SW480 (cell line): ENCODE measurements around the gene KRT82.
A peak's percentile ranks its signal among the peaks of the same experiment; 100 is the strongest.

Experiments
- DNase-seq: peaks from one replicate; pipeline ENCODE4 v3.0.0-alpha.2; 2016; ENCODE audit warnings: low spot score

Gene KRT82

GRCh38 chr12:52435659-52435999, 29.5 kb upstream of the KRT82 start:
- no peak for DNase-seq

GRCh38 chr12:52434760-52435530, 28.8 kb upstream of the KRT82 start:
- no peak for DNase-seq

DNA sequence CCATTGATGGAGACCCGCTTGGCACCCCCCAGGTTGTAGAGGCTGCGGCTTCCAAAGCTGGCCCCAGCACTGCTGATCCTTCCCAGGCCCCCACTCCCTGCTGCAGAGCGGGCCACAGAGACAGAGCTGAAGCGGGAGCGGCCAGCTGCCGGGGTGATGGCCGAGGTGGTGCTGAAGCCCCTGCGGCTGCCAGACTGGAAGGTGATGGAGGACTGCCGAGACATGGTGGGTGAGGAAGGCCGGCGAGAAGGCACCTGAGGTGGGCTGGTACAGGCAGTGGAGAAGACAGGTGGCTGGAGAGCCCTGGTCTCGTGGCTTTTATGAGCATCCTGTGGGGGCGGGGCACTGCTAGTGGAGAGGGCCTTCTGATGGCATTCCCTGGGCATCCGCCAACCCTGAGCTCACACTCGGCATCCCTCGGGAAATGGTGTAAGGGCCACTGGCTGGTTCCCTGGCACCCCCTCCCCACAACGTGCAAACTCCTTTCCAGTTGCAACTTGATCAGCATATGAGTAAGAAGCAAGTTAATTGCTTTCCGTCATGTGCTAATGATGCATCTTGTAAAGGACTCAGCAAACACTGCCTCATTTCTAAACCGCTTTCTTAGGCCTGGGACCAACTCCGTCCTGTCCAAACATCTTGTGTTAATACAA, 28.1 kb upstream of the KRT82 start, which contains the start of gene KRT75:
Gene KRT75 (minus strand): TSS at position 291 of the 653 bp plus-strand sequence. CDS start 67 bp downstream, at position 224.
- peak; percentile 43 for DNase-seq

- DNase-seq = no peak
Observed at GRCh38 chr12:52433501-52434080, 27.5 kb upstream of the KRT82 start.

GRCh38 chr12:52432559-52433207, 26.5 kb upstream of the KRT82 start:
- no peak for DNase-seq

DNA sequence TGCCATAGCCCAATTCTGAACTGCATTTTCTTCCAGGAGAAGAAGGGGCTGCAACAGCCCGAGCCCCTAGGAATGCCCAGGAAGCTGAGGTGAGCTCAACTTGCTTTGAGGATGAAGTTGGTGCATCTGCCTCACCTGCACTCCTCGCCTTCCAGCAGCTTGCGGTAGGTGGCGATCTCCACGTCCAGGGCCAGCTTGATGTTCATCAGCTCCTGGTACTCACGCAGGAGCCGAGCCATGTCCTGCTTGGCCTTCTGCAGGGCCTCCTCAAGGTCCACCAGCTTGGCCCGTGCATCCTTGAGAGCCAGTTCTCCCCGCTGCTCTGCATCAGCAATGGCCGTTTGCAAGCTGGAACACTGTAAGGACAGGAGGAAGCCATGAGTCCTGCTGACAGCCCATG, 22.0 kb upstream of the KRT82 start:
- no peak for DNase-seq

DNA sequence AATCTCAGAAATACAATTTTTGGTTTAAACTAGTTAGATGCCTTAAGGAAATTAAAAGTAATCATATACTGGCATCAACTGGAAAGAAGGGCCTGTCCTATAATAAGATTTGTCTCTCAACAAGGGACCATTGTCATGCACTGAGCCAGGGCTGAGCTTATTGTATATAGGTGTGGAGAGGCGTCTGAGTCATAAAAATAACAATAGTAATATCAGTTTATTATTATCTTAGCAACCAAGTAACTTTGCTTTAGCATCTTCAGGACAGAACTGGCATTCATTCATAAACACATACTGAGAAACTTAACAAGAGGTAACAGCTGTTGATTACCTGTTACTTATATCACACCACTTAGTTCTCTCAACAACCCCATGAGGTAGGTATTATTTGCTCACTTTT, 20.9 kb upstream of the KRT82 start:
- no peak for DNase-seq

DNA sequence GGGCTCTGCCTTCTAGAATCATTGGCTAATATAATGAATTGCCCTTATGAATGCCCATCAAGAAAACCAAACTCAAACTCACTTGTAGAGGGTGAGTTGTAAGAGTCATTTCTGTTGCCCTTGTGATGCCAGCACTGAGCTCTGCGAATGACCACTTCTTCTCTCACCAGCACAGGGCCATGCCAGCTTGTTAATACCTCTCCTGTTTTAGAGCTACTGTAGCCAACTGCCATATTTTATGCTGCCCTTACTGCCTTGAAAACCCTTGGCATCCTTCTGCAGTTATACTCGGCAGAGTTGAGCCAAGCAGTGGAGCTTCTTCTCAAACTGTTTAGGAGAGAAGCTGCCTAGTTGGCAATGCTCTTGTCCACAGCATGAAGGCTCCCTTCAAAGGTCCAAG, 19.9 kb upstream of the KRT82 start:
- no peak for DNase-seq

DNA sequence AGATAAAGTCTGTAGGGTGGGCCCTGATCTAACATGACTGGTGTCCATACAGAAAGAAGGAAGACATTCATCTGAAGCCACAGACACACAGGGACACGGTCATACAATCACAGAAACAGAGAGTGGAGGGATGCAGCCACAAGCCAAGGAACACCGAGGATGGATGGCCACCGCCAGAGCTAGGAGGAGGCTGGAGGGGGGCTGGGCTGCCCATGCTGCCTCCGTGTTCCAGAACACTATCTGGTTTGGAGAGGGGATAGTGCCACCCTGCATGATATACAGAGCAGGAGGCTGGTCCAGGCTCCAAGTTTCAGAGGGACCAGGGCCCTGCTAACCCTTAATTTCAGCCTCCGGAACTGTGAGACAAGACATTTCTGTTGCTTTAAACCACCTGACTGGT, 19.3 kb upstream of the KRT82 start:
- DNase-seq = no peak

GRCh38 chr12:52423661-52424500, 17.7 kb upstream of the KRT82 start:
- peak; percentile 31 for DNase-seq

- DNase-seq = no peak
Observed at GRCh38 chr12:52423035-52423434, 16.9 kb upstream of the KRT82 start.

DNA sequence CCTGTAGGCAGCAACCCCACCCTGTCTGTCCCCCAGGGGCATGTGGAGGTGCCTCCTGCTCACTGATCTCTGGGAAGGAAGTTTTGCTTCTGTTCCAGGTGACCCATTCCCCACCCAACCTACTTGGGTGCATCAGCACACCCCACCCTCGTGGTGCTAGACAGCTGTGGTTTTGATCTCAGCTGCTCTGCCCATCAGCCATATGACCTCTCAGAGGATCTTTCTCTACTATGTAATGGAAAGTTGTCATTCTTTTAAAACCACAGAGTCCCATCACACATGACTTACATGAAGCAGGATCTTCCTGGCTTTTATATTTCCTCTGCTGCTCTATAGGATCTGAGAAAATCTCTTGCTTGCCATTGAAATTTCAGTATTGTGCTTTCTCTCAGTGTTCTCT, 13.5 kb upstream of the KRT82 start:
- peak; percentile 38 for DNase-seq

GRCh38 chr12:52418576-52419110, 12.5 kb upstream of the KRT82 start:
- no peak for DNase-seq

DNA sequence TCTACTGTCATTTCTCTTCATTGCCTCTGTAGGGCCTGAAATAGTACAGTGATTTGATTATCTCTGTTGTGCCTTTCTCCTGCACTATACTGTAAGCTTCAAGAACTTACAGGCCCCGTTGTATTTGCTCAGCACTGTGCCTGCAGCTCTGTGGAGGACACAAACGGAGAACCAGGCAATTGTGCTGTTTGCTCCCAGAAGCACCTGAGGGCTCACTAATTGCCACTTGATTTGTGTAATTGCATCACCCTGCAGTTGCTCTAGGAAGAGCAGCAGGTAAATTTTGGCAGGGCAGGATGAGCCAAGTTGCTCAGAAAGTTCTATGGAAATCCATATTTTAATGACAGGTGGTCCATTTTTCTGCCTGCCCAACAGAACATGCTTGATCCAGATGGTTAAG, 11.6 kb upstream of the KRT82 start:
- no peak for DNase-seq

- no peak for DNase-seq
Observed at GRCh38 chr12:52416795-52417194, 10.7 kb upstream of the KRT82 start.

GRCh38 chr12:52415870-52416750, 10.0 kb upstream of the KRT82 start:
- DNase-seq = no peak

GRCh38 chr12:52414936-52415335, 8.8 kb upstream of the KRT82 start:
- DNase-seq = no peak

- DNase-seq = no peak
Observed at GRCh38 chr12:52413782-52414345, 7.7 kb upstream of the KRT82 start.

DNA sequence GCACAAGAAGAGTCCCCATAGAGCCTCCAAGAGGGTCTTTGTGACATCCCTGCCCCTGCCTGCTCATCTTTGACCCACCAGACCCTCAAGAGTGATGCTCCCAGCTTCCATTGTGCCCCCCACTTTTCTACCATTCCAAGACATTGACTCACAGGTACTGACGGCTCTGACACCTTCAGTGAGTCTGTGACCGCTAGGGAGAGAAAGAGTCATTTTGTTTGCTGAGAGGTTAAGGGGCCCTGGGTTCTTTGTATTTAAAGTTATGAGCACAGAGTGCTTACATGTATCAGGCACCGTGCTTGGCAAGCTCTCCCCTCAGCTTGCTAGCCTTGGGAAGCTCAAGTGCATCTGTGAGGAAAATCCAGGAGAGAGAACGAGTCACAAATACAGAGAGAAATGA, 7.1 kb upstream of the KRT82 start:
- DNase-seq = no peak

GRCh38 chr12:52411815-52412214, 5.7 kb upstream of the KRT82 start:
- DNase-seq = no peak
